GM04504 (cell line): Measurements from ENCODE around the gene PTPRH.

Source experiments
- DNase-seq: peaks from one replicate; pipeline ENCODE4 v3.0.0-alpha.2; 2012; ENCODE audit warnings: low read depth

The PTPRH gene, protein sequence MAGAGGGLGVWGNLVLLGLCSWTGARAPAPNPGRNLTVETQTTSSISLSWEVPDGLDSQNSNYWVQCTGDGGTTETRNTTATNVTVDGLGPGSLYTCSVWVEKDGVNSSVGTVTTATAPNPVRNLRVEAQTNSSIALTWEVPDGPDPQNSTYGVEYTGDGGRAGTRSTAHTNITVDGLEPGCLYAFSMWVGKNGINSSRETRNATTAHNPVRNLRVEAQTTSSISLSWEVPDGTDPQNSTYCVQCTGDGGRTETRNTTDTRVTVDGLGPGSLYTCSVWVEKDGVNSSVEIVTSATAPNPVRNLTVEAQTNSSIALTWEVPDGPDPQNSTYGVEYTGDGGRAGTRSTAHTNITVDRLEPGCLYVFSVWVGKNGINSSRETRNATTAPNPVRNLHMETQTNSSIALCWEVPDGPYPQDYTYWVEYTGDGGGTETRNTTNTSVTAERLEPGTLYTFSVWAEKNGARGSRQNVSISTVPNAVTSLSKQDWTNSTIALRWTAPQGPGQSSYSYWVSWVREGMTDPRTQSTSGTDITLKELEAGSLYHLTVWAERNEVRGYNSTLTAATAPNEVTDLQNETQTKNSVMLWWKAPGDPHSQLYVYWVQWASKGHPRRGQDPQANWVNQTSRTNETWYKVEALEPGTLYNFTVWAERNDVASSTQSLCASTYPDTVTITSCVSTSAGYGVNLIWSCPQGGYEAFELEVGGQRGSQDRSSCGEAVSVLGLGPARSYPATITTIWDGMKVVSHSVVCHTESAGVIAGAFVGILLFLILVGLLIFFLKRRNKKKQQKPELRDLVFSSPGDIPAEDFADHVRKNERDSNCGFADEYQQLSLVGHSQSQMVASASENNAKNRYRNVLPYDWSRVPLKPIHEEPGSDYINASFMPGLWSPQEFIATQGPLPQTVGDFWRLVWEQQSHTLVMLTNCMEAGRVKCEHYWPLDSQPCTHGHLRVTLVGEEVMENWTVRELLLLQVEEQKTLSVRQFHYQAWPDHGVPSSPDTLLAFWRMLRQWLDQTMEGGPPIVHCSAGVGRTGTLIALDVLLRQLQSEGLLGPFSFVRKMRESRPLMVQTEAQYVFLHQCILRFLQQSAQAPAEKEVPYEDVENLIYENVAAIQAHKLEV

GRCh38 chr19:55208880-55209692 lies at the start of gene PTPRH:
Gene PTPRH (minus strand): TSS chr19:55209501. CDS start chr19:55209433, 68 bp downstream.
- no peak for DNase-seq

GRCh38 chr19:55258476-55258827 lies 49.2 kb upstream of the PTPRH start:
- DNase-seq: no peak

- DNase-seq: no peak
These were observed 48.4 kb upstream of the PTPRH start for GRCh38 chr19:55257461-55258420.

- no peak for DNase-seq
These were observed 47.5 kb upstream of the PTPRH start for GRCh38 chr19:55256562-55257460.

DNA sequence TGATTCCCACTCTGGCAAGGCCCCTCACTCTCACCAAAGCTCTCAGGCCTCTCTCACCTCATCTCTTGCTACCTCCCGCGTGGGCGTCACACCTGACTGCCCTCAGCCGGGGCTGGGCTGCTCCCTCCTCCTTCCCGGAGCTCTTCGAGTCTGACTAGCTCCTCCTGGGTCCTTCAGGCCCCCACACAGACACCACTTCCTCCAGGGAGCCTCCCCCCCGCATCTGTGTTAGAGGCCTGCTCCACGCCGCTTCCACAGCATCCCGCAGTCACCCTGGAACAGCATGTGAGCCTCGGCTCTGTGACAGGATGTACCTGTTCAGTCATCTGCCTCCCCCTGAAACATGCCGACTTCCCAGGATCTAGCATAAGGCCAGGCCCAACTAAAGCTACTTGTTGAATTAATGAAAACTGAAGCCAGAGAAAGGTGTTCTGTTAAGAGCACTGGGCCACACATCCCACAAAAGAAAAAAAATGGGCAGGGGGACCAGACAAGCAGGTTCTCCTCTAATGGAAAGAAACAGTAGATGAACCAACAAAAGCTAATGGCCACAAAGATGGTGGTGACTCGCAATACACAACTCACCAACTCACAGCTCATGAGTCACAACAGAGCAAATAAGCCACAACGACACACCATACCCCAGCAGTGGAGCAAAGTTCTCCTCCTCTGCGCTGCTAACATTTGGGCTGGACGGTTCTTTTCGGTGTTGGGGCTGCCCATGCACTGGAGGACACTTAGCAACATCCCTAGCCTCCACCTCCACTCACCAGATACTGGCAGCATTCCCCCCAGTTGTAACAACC lies 46.5 kb upstream of the PTPRH start:
- no peak for DNase-seq

DNA sequence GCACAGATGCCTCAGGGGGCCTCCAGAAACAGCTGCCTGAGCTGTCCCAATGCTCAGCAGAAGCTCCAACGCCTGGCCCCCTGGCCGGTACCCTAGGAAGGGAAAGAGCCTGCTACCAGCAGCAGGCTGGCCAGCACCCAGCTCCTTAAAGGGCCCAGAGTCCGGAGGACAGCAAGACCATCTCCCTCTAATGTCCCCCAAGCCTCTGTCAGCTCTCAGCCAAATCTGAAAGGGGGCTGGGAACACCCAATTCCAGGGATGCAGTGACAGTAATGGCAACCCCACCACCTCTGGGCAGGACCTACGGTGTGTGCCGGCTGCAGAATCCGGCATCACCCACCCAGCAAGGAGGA lies 45.3 kb upstream of the PTPRH start:
- no peak for DNase-seq

- no peak for DNase-seq
These were observed 44.7 kb upstream of the PTPRH start for GRCh38 chr19:55253842-55254624.

GRCh38 chr19:55252760-55253663 lies 43.7 kb upstream of the PTPRH start:
- DNase-seq: no peak

- DNase-seq: no peak
These were observed 42.2 kb upstream of the PTPRH start for GRCh38 chr19:55251341-55252081.

DNA sequence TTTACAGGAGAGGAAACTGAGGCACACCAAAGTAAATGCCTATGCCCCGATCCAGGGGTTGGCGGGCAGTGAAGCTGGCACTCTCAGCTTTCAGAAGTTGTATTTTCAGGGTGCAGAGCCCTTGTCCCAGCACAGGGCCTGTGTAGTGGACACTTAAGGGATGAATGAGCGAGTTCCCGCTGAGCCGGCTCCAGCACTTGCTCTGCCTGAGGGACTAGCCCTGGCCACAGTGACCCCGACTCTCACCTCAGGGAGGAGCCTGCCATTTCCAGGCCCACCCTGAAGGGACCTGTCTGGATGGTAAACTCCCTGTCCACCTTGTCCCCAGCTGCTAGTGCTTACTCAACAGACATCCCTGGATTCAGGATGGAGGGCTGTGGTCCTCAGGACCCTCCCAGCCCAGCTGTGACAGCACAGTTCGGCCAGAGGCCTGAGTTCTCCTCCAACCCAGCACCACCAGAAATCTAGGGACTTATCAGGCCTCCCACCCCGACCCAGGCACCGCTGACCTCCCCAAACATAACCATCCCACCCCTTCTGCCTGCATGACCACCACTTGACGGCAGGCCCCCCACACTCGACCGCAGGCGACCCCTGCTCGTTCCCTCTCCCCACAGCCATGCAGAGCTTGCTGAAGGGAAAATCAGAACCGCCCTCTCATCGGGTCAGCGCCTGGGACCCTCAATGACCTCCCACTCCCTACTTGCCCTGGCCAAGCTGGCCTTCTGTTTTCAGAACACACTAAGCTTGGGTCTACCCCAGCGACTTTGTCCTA lies 41.1 kb upstream of the PTPRH start:
- no peak for DNase-seq

DNA sequence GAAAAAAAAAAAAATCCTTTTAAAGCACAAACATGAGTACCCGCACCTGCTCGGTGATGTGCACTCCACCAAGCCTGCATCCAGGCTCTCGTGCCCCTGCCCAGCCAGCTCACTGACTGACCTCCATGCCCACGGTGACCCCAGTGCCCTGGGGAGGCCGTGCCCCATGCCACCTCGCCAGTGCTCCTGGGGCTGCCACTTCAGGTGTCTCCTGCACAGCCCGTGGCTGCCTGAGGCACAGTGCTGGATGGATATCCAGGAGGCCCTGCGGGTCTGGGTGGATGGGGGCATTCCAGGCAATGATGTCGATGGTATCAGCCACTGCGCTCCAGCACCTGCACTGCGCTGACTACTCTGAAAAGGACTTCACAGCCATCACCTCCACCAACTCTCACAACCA lies 40.5 kb upstream of the PTPRH start:
- DNase-seq: no peak

- DNase-seq: no peak
These were observed 39.4 kb upstream of the PTPRH start for GRCh38 chr19:55248704-55249103.

DNA sequence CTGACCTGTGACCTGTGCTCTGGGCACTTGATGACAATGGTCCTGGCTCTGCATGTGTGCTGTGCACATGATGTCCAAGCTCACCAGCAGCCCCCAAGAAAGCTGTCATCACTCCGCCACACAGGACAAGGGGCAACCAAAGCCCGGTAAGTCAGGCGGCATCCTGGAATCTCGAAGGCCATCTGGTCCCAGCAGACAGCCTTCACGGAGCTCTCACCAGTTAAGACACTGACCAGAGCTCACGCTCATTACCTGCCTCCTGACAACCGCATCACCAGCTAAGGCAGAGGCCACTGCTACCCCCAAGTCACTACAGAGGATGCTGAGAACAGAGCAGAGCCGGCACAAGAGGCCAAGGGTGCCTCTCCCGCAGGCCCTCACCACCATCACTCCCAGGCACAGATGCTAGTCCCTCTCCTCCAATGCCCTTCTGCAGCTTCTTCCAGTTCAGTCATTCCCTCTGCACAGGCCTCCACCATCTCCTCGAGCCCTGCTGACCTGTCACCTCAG lies 38.9 kb upstream of the PTPRH start:
- DNase-seq: no peak

- DNase-seq: peak; percentile 29
These were observed 38.4 kb upstream of the PTPRH start for GRCh38 chr19:55247621-55248099.
